Stimulated activated CD8-positive, alpha-beta memory T cell treated with anti-CD3 and anti-CD28 coated beads, Interleukin-15, amount 100 ng/mL, for 1 hour (primary cell): ENCODE results near the gene OSBPL8.

Source experiments
- DNase-seq: peaks from one replicate; pipeline ENCODE4 v3.0.0-alpha.2; 2020; ENCODE audit warnings: low read depth

Gene OSBPL8

DNA sequence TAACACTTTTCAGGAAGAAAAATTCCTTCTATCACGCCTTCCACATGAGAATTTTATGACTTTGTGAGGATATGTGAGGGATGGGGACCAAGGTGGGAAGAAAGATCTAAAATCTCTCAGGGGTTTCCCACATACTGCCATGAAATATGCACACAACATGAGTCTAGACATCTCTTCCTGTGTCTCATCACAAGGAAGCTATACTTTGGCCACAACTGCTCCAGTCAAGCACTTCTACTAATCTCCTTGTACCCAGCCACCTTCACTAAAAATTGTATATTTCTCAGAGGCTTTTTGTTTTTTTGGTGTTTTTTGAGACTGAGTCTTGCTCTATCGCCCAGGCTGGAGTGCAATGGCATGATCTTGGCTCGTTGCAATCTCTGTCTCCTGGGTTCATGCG lies 3.2 kb downstream of the OSBPL8 start:
- no peak for DNase-seq

- DNase-seq = no peak
Measured at GRCh38 chr12:76555797-76556196, 3.8 kb downstream of the OSBPL8 start.

- no peak for DNase-seq
Measured at GRCh38 chr12:76555231-76555767, 4.3 kb downstream of the OSBPL8 start.

GRCh38 chr12:76554405-76555230 lies 5.0 kb downstream of the OSBPL8 start:
- DNase-seq = no peak

DNA sequence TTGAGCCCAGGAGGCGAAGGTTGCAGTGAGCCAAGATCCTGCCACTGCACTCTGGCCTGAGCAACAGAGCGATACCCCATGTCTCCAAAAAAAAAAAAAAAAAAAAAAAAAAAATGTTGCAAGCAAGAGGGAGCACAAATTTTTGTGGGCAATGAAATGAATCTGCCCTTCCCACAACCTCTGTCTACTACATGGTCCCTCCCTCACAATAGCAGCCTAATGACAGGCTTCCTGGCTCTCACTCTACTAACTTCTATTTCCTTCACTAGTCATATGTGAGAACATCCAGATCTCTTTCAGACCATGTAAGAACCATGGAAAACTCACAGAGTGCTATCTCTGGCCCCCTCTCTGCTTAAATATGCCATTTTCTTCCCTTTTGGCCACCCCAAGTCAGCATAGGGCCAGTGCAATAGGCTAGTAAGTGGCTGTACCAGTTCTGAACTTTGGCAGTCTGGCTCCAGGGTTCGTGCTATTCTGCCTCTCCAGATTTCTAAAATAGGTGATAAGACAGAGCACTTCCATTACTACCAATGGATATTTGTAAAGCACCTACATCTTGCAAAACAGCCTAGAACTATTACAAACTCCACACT lies 7.1 kb downstream of the OSBPL8 start:
- no peak for DNase-seq

- DNase-seq = no peak
Measured at GRCh38 chr12:76551482-76551888, 8.1 kb downstream of the OSBPL8 start.

- DNase-seq = no peak
Measured at GRCh38 chr12:76549131-76549530, 10.4 kb downstream of the OSBPL8 start.

- DNase-seq = no peak
Measured at GRCh38 chr12:76548222-76548837, 11.2 kb downstream of the OSBPL8 start.

GRCh38 chr12:76547526-76547925 lies 12.0 kb downstream of the OSBPL8 start:
- no peak for DNase-seq

DNA sequence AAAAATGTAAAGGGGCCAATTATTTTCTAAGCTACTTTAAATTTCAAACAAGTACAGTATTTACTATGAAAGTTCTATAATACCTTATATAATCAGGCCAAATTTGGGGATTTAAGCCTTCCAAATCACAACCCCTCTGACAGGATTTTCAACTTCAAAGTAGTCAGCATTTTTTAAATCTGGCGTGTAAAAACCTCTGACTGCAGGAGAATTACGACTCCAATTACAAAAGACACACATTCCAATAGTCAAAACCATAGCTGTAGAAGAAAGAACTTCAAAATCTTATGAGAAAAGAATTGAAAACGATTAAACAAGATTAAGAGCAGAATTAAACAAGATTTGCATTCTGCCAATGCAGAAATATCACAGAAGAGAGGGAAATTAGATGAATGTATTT lies 12.7 kb downstream of the OSBPL8 start:
- no peak for DNase-seq

GRCh38 chr12:76545486-76545885 lies 14.1 kb downstream of the OSBPL8 start:
- no peak for DNase-seq

GRCh38 chr12:76544601-76545261 lies 14.8 kb downstream of the OSBPL8 start:
- DNase-seq = no peak

GRCh38 chr12:76543813-76544347 lies 15.7 kb downstream of the OSBPL8 start:
- DNase-seq = no peak

DNA sequence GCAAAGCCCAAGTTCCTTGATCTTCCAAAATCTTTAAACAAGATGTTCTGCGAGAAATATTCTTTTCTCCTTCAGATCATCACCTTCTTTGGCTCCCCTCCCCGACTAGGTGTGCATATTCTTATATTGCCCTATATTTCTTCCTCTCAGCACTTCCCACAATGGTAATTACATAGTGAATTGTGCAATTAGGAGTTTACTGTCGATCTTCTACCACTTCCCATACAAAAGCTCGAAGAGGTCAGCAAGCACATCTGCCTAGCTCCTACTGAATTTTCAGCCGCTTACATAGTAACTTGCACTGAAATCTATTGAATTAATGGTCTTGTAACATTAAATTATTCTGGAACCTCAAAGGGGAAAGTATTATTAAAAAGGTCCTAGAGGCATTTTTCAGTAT lies 16.7 kb downstream of the OSBPL8 start:
- DNase-seq = no peak

DNA sequence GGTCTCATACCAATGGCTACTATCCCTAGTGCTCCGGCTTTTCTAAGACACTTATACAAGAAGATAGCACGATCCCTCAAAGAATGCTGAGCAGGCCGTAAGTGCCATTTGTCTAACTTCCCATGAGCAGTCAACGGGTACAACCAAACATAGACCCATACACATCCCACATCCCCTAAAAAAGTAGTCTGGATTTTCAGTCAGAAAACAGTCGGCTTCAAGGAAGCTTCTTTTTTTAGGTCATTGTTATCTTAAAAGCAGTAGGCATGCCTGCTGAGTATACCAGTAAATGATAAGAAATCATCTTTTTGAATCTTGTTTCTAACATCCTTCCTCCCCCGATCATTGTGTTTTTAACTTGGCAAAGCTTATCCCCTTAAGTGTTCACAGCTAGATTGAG lies 19.8 kb downstream of the OSBPL8 start:
- DNase-seq = no peak

DNA sequence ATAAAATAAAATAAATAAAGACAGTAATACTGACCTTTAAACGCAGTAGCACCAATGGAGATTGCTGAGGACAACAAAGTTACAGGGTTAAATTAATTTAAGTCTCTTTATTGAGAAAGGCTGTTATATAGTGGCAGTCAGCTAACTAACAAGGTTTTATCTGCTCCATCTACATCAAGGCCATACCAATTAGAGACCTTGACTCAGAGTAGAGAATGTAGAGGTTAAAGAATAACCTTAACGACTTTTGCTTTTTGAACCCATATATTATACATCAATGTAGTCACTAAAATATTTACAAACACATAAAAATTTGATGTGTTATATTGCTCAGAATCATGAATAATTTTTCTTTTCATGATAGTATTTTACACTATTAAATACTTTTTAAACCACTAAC lies 21.6 kb downstream of the OSBPL8 start:
- no peak for DNase-seq

GRCh38 chr12:76536546-76536945 lies 23.0 kb downstream of the OSBPL8 start:
- DNase-seq = no peak

- no peak for DNase-seq
Measured at GRCh38 chr12:76535170-76535569, 24.4 kb downstream of the OSBPL8 start.

DNA sequence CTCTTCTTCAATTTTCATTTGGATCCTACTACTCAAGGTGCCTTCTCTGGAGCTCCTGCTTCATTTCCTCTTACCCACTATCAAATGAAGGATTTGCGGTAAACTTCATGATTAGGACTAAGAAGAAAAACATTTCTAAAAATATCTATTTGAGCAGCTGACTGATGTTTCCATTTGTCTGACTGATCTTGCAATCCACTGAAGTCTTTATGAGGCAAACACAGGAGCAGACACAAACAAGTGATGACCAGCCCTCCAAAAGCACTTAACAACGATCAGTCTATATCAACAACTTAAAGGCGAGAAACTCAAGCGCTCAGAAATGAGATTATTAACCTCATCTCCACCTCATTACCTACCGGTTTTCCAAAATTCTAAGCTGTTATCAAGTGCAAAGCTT lies 26.2 kb downstream of the OSBPL8 start:
- no peak for DNase-seq

DNA sequence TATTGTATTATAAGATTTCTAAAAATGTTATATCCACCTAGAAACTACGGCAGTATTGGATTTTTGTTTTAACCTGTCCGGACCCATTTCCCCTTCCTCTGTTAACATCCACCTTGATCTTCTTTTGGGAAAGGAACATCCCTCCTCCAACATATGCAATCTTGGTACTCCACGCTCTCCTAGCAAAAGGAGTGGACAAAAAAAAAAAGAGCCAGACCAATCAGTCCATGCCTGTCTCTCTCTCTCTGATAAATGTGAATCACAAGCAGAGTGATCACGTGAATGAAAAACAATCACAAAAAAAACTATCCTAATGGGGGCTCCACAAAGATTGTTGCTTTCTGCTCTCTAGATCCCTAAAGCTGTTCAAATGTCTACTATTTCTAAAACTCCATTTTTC lies 27.1 kb downstream of the OSBPL8 start:
- DNase-seq = no peak

GRCh38 chr12:76531056-76531455 lies 28.5 kb downstream of the OSBPL8 start:
- no peak for DNase-seq

DNA sequence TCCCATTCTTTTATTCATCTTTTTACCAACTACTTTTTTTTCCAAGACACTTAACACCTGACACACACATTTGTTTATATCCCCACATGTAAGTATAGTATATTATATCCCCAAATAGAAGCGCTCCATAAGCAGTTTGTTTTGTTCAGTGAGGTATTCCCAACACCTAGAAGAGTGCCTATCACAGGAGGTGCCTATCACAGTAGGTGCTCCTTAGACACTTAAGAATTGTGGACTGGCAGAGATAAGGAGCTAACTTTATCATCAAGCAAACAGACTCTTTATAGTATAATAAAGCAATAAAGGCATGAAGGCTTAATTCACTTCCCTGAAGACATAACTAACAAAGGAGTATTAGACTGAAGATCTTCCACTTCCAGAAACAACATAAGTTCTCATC lies 29.1 kb downstream of the OSBPL8 start:
- DNase-seq = no peak
